ENCODE data around the gene CDH26.

- TF ChIP-seq GATA3 (IDR thresholded peaks at IDR 0.05; ENCODE audit: low read depth, low read length) (no peak), GATA2 (IDR thresholded peaks at IDR 0.05; ENCODE audit: low read depth, low read length) (no peak)
Measured at GRCh38 chr20:59994697-59995122, 36.5 kb downstream of the CDH26 start.

All from SH-SY5Y (cell line).